Measurements from ENCODE around the gene NCF4. TPM values are rescaled to one million over a fixed set of nuclear protein-coding genes. Genes with fewer than 3 reads are reported as not detected.

NCF4 gene
- total RNA-seq, 1 experiment from 2014 or later: not detected

DNA sequence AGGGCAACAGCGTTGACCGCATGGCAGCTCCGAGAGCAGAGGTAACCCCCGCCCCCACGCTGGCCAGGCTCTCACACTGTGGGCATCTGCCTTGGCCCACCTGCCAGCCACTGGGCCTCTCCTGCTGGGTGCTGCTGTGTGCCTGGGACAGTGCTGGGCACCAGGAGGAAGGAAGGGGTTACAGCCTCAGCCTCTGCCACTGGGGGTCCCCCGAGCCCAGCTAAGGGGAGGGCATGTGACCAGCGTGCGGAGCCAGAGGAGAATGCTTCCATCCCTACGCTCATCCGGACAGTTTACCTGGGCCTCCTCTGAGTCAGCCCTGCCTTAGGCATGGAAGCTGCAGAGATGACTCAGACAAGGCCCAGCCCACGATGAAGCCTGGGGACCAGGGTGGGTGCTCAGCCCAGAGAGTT is 10.9 kb downstream of the NCF4 start:
- Histone ChIP-seq H3K27me3 (ENCODE audit: insufficient read depth, low read length) (no peaks in the 10 kb centered on the region; the same call in 1 of the 2 replicates), H4K8ac (replicated peaks; ENCODE audit: insufficient read length, low read depth, low read length) (no peak overlapping the region), H2BK12ac (ENCODE audit: insufficient read length, low read depth, low read length) (no peak overlapping the region), H2BK120ac (ENCODE audit: low read depth, low read length, poor library complexity, severe bottlenecking) (no peak overlapping the region), H2AFZ (ENCODE audit: low read length) (no peak overlapping the region), H3K4me2 (ENCODE audit: insufficient read depth, insufficient read length, low read length) (no peak overlapping the region), H3K27ac (ENCODE audit: insufficient read length, low read depth, low read length) (no peak overlapping the region), H3K23ac (ENCODE audit: insufficient read length, low read depth, low read length) (no peak overlapping the region), H3K18ac (ENCODE audit: insufficient read length, low read depth, low read length) (no peak overlapping the region), H3K9me3 (ENCODE audit: control insufficient read depth, low read depth, low read length) (no peaks in the 10 kb centered on the region), H2BK5ac (ENCODE audit: insufficient read length, low read length) (no peak overlapping the region), H4K5ac (ENCODE audit: insufficient read length, low read depth, low read length) (no peak overlapping the region), H3K4me1 (ENCODE audit: insufficient read depth, low read length) (no peaks in the 10 kb centered on the region), H3K79me2 (ENCODE audit: insufficient read depth, low read length) (no peaks in the 10 kb centered on the region), H3K9ac (ENCODE audit: extremely low read depth, insufficient read length, low read length) (no peak overlapping the region), H4K20me1 (ENCODE audit: control insufficient read depth, insufficient read depth, insufficient read length) (no peaks in the 10 kb centered on the region), H2AK5ac (ENCODE audit: insufficient read length, low read length) (no peak overlapping the region), H3K79me1 (ENCODE audit: insufficient read depth, low read depth, low read length, poor library complexity, severe bottlenecking) (no peaks in the 10 kb centered on the region), H3T11ph (ENCODE audit: low read length) (no peak overlapping the region), H3K14ac (ENCODE audit: insufficient read depth, low read length) (no peak overlapping the region), H3K4ac (ENCODE audit: low read depth, low read length) (no peak overlapping the region), H2BK15ac (ENCODE audit: low read depth, low read length) (no peak overlapping the region), H2BK20ac (ENCODE audit: low read depth, low read length, poor library complexity, severe bottlenecking) (no peak overlapping the region), H3K56ac (ENCODE audit: insufficient read length, low read depth, low read length) (no peak overlapping the region), H3K23me2 (ENCODE audit: insufficient read length, low read depth, low read length, poor library complexity, severe bottlenecking) (no peaks in the 10 kb centered on the region), H4K91ac (ENCODE audit: insufficient read length, low read depth, low read length) (no peak overlapping the region)
- Mint-ChIP-seq H3K27ac (no peak overlapping the region), H3K27me3 (ENCODE audit: low read depth) (peaks cover 45% of the 10 kb centered on the region), H3K4me1 (peaks cover 4 to 5% of the 10 kb centered on the region in 2 experiments; a peak in 2 of 4 replicates), H3K36me3 (ENCODE audit: insufficient read depth in 1 of 3, low read depth in 3 of 3) (no peaks in the 10 kb centered on the region), H3K4me3 (no peak overlapping the region), H3K9me3 (peaks cover 8 to 12% of the 10 kb centered on the region in 2 experiments; a peak in 3 of 5 replicates)
- no CpG with 5 or more reads among the region's 11 CpGs for WGBS (ENCODE audit: extremely low coverage, insufficient read length, low lambda C conversion rate)
- TF ChIP-seq CTCF (conservative IDR thresholded peaks at IDR 0.05): peak; percentile 43; the same call in 2 of the 3 replicates
- DNase-seq: peak; percentile 56
